HEK293T (cell line): Measurements from ENCODE around the gene LRMDA.

Experiments used
- CTCF ChIA-PET: fragments of 350-600 bp; formaldehyde crosslinking; extraction: SDS; loops from one replicate; lab custom pipeline; 2021; ENCODE audit warnings: antibody characterized with exemption, inconsistent platforms; lab: Yijun Ruan, JAX
- POLR2A ChIA-PET: fragments of 350-600 bp; formaldehyde crosslinking; extraction: SDS; loops from one replicate; lab custom pipeline; 2020; ENCODE audit warnings: antibody characterized with exemption, inconsistent platforms; lab: Yijun Ruan, JAX
- DNase-seq: peaks from one replicate; pipeline ENCODE4 v3.0.0; 2012; ENCODE audit warnings: mixed read lengths; ENCODE audit errors: extremely low spot score
- ARNT ChIP-seq: fragments of 450-650 bp; IDR thresholded peaks from 2 replicates; pipeline ENCODE4 v1.6.1; 2017; ENCODE audit warnings: mild to moderate bottlenecking
- BHLHE40 ChIP-seq: fragments of 450-650 bp; IDR thresholded peaks from 2 replicates; pipeline ENCODE4 v1.6.1; 2016; ENCODE audit warnings: mild to moderate bottlenecking, moderate library complexity, borderline replicate concordance
- CTBP1 ChIP-seq: fragments of 450-650 bp; IDR thresholded peaks from 2 replicates; pipeline ENCODE4 v1.6.1; 2016; ENCODE audit warnings: borderline replicate concordance
- ELF4 ChIP-seq: fragments of 450-650 bp; IDR thresholded peaks from 2 replicates; pipeline ENCODE4 v1.6.1; 2017; ENCODE audit warnings: antibody characterized with exemption
- FOXA1 ChIP-seq: fragments of 450-650 bp; IDR thresholded peaks from 2 replicates; pipeline ENCODE4 v1.6.1; 2016; ENCODE audit warnings: mild to moderate bottlenecking
- FOXK2 ChIP-seq: fragments of 450-650 bp; IDR thresholded peaks from 2 replicates; pipeline ENCODE4 v1.6.1; 2016; ENCODE audit warnings: mild to moderate bottlenecking
- FOXM1 ChIP-seq: fragments of 450-650 bp; IDR thresholded peaks from 2 replicates; pipeline ENCODE4 v1.6.1; 2017; ENCODE audit warnings: mild to moderate bottlenecking, borderline replicate concordance
- HDGF ChIP-seq: fragments of 450-650 bp; IDR thresholded peaks from 2 replicates; pipeline ENCODE4 v1.6.1; 2017; ENCODE audit warnings: antibody characterized with exemption, borderline replicate concordance
- L3MBTL2 ChIP-seq: fragments of 450-650 bp; conservative IDR thresholded peaks from 2 replicates; pipeline ENCODE4 v1.6.1; 2016; ENCODE audit warnings: mild to moderate bottlenecking
- LEF1 ChIP-seq: fragments of 450-650 bp; IDR thresholded peaks from 2 replicates; pipeline ENCODE4 v1.6.1; 2017; ENCODE audit warnings: mild to moderate bottlenecking, borderline replicate concordance
- NFRKB ChIP-seq: fragments of 450-650 bp; IDR thresholded peaks from 2 replicates; pipeline ENCODE4 v1.6.1; 2016; ENCODE audit warnings: mild to moderate bottlenecking, moderate library complexity
- PKNOX1 ChIP-seq: fragments of 450-650 bp; IDR thresholded peaks from 2 replicates; pipeline ENCODE4 v1.6.1; 2016
- SP1 ChIP-seq: fragments of 450-650 bp; IDR thresholded peaks from 2 replicates; pipeline ENCODE4 v1.6.1; 2017
- SUZ12 ChIP-seq: fragments of 450-650 bp; IDR thresholded peaks from 2 replicates; pipeline ENCODE4 v1.6.1; 2016; ENCODE audit warnings: mild to moderate bottlenecking
- TARDBP ChIP-seq: fragments of 450-650 bp; IDR thresholded peaks from 2 replicates; pipeline ENCODE4 v1.6.1; 2016
- ZNF384 ChIP-seq: fragments of 450-650 bp; IDR thresholded peaks from 2 replicates; pipeline ENCODE4 v1.6.1; 2016

The LRMDA gene

GRCh38 chr10:76265441-76266113, 834.2 kb downstream of the LRMDA start:
- no peak for DNase-seq
- no peak for TF ChIP-seq TARDBP
- TF ChIP-seq SUZ12 = no peak
- no peak for TF ChIP-seq L3MBTL2
- TF ChIP-seq FOXA1 = no peak
- TF ChIP-seq ZNF384 = no peak
- TF ChIP-seq BHLHE40 = no peak
- TF ChIP-seq ELF4 = no peak
- no peak for TF ChIP-seq CTBP1
- no peak for TF ChIP-seq HDGF
- TF ChIP-seq FOXM1 = no peak
- no peak for TF ChIP-seq SP1
- TF ChIP-seq LEF1 = no peak
- TF ChIP-seq PKNOX1 = no peak
- TF ChIP-seq NFRKB = no peak
- ChIA-PET CTCF (interaction anchor here (0.6 kb wide), 1 partner anchor 1945 kb away, joined by 3 read pairs; no protein-coding TSS in a partner anchor), POLR2A (no interaction called here)

DNA sequence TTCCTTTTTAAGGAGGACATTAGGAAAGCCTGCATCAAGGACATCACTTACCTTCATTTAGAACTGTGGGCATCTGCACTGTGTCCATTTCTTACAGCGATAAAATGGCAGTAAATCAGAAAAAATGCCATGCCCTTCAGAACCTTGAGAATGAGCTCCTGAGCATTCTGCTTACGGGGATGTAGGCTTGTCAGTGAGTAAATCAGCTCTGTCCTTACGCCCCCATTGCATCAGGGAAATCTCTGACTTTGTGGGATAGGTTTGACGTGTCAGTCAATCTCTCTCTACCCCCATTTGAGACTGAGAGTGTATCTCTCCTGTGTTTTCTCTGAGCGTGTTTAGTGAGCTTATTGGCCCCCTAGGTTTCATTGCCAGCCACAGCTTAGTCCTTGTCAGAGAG, 837.1 kb downstream of the LRMDA start:
- CTCF ChIA-PET = interaction anchor here (0.6 kb wide), 1 partner anchor 9 kb away, joined by 3 read pairs; no protein-coding TSS in a partner anchor
- DNase-seq = no peak
- peak; percentile 63; the same call in 1 of the 2 replicates for TF ChIP-seq PKNOX1
- no peak for TF ChIP-seq L3MBTL2
- POLR2A ChIA-PET = no interaction called here

- DNase-seq = no peak
- POLR2A ChIA-PET = no interaction called here
- CTCF ChIA-PET = interaction anchor here (0.6 kb wide), 1 partner anchor 9 kb away, joined by 3 read pairs; no protein-coding TSS in a partner anchor
- TF ChIP-seq TARDBP = no peak
- no peak for TF ChIP-seq FOXK2
- TF ChIP-seq FOXA1 = no peak
- TF ChIP-seq ZNF384 = no peak
- no peak for TF ChIP-seq FOXM1
- no peak for TF ChIP-seq ARNT
- TF ChIP-seq PKNOX1 = no peak
- no peak for TF ChIP-seq SUZ12
- TF ChIP-seq LEF1 = no peak
- no peak for TF ChIP-seq BHLHE40
- TF ChIP-seq CTBP1 = no peak
- no peak for TF ChIP-seq NFRKB
- TF ChIP-seq HDGF = no peak
- no peak for TF ChIP-seq SP1
- TF ChIP-seq ELF4 = no peak
- no peak for TF ChIP-seq L3MBTL2
These were observed 837.5 kb downstream of the LRMDA start for GRCh38 chr10:76268954-76269353.

DNA sequence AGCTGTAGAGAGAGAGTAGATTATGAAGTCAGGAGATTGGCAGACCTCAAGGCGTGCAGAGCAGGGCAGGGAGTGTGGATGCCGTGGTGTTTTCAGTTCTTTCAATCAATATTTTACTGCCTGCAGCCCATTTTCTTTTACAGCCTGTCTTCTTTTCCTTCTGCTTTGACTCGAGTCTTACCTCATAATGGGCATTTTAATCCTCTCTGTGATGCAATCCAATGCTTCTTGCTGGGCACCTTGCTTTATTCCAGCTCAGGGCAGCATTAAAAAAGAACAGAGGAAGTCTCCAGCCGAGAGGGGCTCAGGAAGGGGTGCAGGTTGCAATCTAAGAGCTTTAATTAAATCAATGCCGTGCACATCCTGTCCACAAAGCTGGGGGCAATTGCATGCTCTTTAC, 839.0 kb downstream of the LRMDA start:
- ChIA-PET CTCF (interaction anchor here (1.5 kb wide), 1 partner anchor 12 kb away, joined by 4 read pairs; no protein-coding TSS in a partner anchor), POLR2A (interaction anchor here (0.9 kb wide), 1 partner anchor 10 kb away, joined by 3 read pairs; no protein-coding TSS in a partner anchor)
- TF ChIP-seq PKNOX1 (peak; percentile 66), ARNT (no peak)
- no peak for DNase-seq

- ChIA-PET CTCF (interaction anchor here (0.6 kb wide), 1 partner anchor 12 kb away, joined by 3 read pairs; no protein-coding TSS in a partner anchor), POLR2A (no interaction called here)
- no peak for TF ChIP-seq TARDBP
- TF ChIP-seq SUZ12 = no peak
- TF ChIP-seq NFRKB = no peak
- TF ChIP-seq HDGF = no peak
- TF ChIP-seq FOXA1 = no peak
- TF ChIP-seq BHLHE40 = no peak
- no peak for TF ChIP-seq FOXM1
- no peak for TF ChIP-seq CTBP1
- TF ChIP-seq ARNT = no peak
- TF ChIP-seq L3MBTL2 = no peak
- no peak for TF ChIP-seq SP1
- no peak for TF ChIP-seq LEF1
- no peak for TF ChIP-seq FOXK2
- no peak for TF ChIP-seq PKNOX1
- TF ChIP-seq ELF4 = no peak
- DNase-seq = no peak
These were observed 843.5 kb downstream of the LRMDA start for GRCh38 chr10:76274933-76275332.
